Forelimb muscle (tissue), 1 donor: ENCODE results near the gene ELSPBP1. TPM values are rescaled to one million over a fixed set of nuclear protein-coding genes. Genes with fewer than 3 reads are reported as not detected.
"Not testable (repeated sequence)": the region's sequence is repeated elsewhere in the genome, so short reads cannot be mapped to it uniquely, and the experiment has no call there.

Source experiments
- DNase-seq: peaks from one replicate; pipeline ENCODE4 v3.0.0-alpha.2; 2013; ENCODE audit warnings: low read depth
- polyA plus RNA-seq: library from polyadenylated mRNA; unstranded; fragments of 120-200 nt; gene quantifications from one replicate; pipeline ENCODE4 v1.2.1, GENCODE V29; 2013; ENCODE audit not compliant: insufficient read length

Gene ELSPBP1
- polyA plus RNA-seq, 1 donor = not detected

DNA sequence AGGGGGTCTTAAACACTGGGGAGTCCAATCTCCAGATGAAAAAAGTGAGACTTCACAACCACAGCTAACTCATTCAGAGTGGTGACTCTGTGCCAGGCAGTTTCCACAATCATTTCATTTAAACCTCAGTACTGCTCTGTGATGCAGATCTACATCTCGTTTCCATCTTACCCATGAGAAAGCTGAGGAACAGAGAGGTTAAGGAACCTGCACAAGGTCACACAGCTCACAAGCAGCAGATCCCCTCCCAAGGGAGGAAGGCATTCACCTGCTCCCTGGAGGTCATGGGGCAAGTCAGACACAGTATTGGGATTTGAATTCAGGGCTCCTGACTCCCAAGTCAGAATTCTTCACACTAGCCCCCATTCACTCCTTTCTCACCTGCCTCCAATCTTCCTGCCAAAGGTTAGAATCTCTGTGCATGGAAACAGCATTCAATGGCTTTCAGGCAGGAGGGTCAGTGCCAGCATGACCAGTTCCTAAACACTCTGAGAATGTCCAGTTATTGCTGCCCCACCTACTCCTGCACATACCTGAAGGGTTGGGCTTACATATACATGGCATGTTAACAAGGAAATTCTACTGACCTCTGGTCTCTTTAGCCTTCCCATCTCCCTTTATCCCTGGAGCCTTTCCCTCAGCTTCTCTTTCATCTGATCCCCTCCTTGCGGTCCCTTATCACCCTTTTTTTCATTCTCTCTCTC, 47.6 kb downstream of the ELSPBP1 start:
- DNase-seq = no peak

DNA sequence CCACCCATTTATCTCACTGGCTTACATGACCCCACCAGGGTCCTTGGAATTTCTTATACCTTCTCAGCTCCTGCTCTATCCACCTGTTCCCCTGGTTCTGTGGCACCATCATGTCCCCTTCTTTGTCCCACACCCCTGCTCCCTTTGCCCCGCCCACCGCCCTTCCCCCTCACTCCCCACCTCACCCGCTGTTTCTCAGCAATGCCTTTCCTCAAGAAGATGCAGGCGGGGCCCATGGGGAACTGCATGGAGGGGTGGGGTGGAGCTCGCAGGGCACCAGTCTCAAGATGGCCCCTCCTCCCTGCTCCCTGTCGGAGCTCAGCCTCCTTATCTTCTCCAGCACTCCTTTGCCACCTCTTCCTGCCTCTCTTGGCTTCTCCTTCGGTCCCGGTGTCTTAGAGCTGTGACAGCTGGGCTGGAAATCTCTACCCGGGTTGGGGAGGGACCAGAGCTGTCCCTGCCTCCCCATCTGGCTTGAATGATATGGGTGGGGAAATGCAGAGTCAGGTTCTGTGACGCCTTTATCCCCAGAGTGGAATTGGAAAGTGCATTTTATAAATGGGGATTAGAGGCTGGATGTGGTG, 49.3 kb downstream of the ELSPBP1 start, which contains the start of gene CABP5:
CABP5 (minus strand) TSS at position 405 of the 584 bp plus-strand sequence; CDS start at position 248, 157 bp downstream.
- no peak for DNase-seq

DNA sequence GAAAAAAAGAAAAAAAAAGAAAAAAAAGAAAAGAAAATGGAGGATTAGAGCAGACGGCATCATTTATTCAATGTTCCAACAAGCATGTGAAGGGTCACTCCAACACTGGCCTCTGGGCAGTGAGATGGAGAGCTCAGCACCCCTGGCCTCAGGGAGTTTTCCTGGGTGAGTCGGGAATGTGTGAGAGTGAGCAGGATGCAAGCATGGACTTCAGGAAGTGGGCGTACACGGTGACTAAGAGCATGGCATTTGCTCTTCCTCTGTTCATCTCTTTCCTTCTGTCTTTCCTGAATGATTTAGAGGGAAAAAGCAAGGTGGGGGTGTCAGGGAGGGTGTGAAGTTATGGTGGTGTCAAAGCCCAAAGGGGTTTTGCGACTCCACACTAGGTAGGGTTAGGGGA, 50.1 kb downstream of the ELSPBP1 start:
- no peak for DNase-seq

GRCh38 chr19:48051335-48052033, 57.1 kb downstream of the ELSPBP1 start:
- no peak for DNase-seq

DNA sequence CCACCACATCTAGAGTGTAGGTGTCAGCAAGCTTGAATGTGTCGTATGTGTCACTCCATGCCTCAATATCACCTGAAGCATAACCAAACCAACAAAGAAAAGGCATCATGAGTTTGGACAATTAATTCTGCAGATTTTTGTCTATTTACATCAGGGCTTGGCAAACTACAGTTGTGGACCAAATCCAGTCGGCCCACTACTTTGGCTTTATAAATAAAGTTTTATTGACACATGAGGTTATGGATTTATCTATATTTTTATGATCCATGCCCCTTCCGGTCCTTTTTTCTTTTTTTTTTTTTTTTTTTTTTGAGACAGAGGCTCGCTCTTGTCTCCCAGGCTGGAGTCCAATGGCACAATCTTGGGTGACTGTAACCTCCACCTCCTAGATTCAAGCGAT, 58.6 kb downstream of the ELSPBP1 start:
- DNase-seq = no peak

DNA sequence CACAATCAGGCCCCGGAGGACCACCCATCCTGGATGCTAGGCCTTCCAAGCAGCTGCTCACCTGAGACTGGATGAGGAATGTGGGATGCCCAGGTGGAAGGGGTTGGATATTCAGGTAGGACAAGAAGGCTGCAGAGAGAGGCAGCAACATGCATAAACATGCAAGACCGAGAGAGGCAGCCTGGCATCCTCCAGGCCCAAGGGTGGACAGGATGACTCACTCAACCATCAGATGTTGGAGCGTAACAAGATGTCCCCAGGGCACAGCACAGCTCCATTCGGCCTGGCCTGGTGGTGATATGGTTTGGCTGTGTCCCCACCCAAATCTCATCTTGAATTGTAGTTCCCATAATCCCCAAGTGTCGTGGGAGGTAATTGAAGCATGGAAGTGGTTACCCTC, 59.4 kb downstream of the ELSPBP1 start:
- no peak for DNase-seq

- no peak for DNase-seq
These were observed 64.9 kb downstream of the ELSPBP1 start for GRCh38 chr19:48059331-48059730.

DNA sequence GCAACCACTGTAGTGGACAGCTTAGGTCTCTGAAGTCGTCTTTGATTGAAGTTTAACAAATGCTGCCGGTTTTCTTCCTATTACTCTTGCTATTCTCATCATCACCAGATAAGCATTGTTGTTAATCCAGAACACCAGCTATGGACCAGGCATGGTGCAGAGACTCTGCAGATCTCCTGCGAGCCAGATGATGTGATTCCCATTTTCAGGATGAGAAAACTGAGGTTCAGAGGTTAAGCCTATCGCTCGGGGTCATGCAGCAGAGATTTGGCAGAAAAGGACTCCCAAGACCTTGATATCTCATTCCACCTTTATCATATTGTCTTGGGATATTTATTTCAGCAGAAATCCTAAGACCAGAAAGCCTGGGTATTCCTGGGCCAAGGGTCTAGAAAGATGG, 65.9 kb downstream of the ELSPBP1 start:
- no peak for DNase-seq

DNA sequence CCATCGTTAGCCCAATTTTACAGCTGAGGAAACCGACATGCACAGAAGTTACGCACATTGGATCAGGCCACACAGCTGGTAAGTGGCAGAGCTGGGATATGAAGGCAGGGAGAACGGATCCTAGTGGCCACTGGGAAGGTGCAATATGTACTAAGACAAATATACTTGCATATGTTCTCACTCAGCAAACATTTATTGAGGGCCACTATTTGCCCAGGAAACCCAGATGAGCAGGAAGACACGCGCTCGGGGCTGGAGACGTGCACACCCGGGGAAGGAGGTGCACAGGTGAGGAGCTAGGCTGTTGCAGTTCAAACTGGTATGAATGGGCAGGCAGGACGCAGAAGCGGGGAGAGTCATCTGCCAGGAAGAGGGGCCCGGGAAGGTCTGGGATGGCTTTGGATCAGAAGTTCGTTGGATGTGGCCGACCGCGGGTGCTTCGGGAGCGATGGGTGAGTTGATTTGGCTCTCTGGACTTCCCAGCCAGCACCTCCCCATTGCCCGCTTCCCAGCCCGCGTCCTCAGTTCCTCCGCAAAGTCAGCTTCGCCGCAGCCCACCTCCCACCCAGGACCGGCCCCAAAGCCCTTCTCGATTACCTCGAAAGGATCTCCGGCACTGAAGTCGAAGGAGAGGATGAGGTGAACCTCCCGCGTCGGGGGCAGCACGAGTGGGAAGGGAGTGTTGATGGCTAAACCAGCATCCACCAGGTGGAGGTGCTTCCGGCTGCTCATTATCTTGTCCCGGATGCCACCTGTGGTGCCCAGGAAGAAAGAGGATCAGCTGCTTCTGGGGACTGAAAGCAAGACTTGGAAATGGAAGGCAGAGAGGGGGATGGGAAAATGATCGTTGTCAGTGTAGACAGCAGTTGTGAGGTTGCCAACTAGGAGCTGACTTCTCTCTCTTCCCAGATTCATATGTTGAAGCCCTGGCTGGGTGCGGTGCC, 67.2 kb downstream of the ELSPBP1 start:
- no peak for DNase-seq

- DNase-seq = no peak
These were observed 70.1 kb downstream of the ELSPBP1 start for GRCh38 chr19:48064509-48064908.

DNA sequence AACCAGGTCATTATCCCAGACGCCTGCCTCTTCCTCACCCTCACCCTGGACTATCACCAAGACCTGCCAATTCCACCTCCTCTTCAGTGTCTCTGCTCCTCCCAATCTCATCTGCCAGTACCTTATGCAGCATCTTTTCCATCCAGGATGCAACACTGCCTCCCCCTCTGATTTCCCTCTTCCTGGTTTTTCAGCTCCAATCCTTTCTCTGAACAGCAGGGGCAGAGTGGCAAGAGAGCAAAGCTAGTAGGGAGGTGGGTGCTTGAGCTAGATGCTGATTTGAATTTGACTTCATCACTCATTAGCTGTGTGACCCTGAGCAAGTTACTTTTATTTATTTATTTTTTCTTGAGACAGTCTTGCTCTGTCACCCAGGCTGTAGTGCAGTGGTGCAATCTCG, 75.0 kb downstream of the ELSPBP1 start:
- DNase-seq = no peak

- not testable (repeated sequence) for DNase-seq
These were observed 75.8 kb downstream of the ELSPBP1 start for GRCh38 chr19:48070177-48070769.

Other genes starting within 250 kb of the ELSPBP1 start
- gene NOP53, start 249.1 kb upstream of the ELSPBP1 start, polyA plus RNA-seq = 501 TPM
- gene SELENOW, start 215.9 kb upstream of the ELSPBP1 start, polyA plus RNA-seq = 834 TPM
- gene TPRX1, start 190.1 kb upstream of the ELSPBP1 start, polyA plus RNA-seq = not detected
- gene CRX, start 172.7 kb upstream of the ELSPBP1 start, polyA plus RNA-seq = 0.05 TPM
- not detected for gene TPRX2, start 135.4 kb upstream of the ELSPBP1 start, polyA plus RNA-seq
- not detected for gene SULT2A1, start 108.3 kb upstream of the ELSPBP1 start, polyA plus RNA-seq
- not detected for gene BSPH1, start 2.5 kb upstream of the ELSPBP1 start, polyA plus RNA-seq
- gene CABP5, start 49.4 kb downstream of the ELSPBP1 start, polyA plus RNA-seq = not detected
- gene PLA2G4C, start 116.2 kb downstream of the ELSPBP1 start, polyA plus RNA-seq = 61.7 TPM
- 21.7 TPM for gene LIG1, start 175.7 kb downstream of the ELSPBP1 start, polyA plus RNA-seq
- 4.5 TPM for gene ZSWIM9, start 176.0 kb downstream of the ELSPBP1 start, polyA plus RNA-seq